Uterus (tissue), 2 donors: Measurements from ENCODE around the gene SPC25.

Experiments
- POLR2A ChIP-seq, 2 donors: fragments of 450-650 bp; IDR thresholded peaks; one replicate each; pipeline ENCODE4 v1.6.1; 2016; ENCODE audit warnings: antibody characterized with exemption in 2 of 2, mild to moderate bottlenecking in 1 of 2, moderate library complexity in 1 of 2
- TF ChIP-seq, protein P1 (sequence below), 4 experiments: fragments of 200-600 bp in 2 of 4; fragments of 450-650 bp in 2 of 4; sonication (generic) in 2 of 4; IDR thresholded peaks; one replicate each; pipeline ENCODE4 v1.5.1; 2016 to 2019; ENCODE audit warnings: antibody characterized with exemption in 4 of 4, mild to moderate bottlenecking in 2 of 4, moderate library complexity in 1 of 4

- TF ChIP-seq, protein P1, sequence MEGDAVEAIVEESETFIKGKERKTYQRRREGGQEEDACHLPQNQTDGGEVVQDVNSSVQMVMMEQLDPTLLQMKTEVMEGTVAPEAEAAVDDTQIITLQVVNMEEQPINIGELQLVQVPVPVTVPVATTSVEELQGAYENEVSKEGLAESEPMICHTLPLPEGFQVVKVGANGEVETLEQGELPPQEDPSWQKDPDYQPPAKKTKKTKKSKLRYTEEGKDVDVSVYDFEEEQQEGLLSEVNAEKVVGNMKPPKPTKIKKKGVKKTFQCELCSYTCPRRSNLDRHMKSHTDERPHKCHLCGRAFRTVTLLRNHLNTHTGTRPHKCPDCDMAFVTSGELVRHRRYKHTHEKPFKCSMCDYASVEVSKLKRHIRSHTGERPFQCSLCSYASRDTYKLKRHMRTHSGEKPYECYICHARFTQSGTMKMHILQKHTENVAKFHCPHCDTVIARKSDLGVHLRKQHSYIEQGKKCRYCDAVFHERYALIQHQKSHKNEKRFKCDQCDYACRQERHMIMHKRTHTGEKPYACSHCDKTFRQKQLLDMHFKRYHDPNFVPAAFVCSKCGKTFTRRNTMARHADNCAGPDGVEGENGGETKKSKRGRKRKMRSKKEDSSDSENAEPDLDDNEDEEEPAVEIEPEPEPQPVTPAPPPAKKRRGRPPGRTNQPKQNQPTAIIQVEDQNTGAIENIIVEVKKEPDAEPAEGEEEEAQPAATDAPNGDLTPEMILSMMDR (IDR thresholded peaks at IDR 0.05): no peak
- TF ChIP-seq POLR2A (IDR thresholded peaks at IDR 0.05): no peak
Observed at GRCh38 chr2:168831662-168832061, 58.6 kb downstream of the SPC25 start.
